ENCODE data around the gene DCDC2C. TPM values are rescaled to one million over a fixed set of nuclear protein-coding genes. Genes with fewer than 3 reads are reported as not detected.

Gene DCDC2C
- total RNA-seq, 1 experiment from 2014 or later = not detected

GRCh38 chr2:3682811-3683210, 20.6 kb upstream of the DCDC2C start:
- Mint-ChIP-seq H3K36me3 (peaks cover 28% of the 10 kb centered on the region), H3K27me3 (ENCODE audit: low read depth) (peaks cover 5% of the 10 kb centered on the region), H3K4me1 (no peaks in the 10 kb centered on the region), H3K4me3 (no peak overlapping the region), H3K9me3 (peaks cover 90% of the 10 kb centered on the region), H3K27ac (no peak overlapping the region)
- no peak for DNase-seq (ENCODE audit: low spot score)
- POLR2A ChIA-PET = no interaction called here
- ATAC-seq = no peak
- TF ChIP-seq, protein P1, sequence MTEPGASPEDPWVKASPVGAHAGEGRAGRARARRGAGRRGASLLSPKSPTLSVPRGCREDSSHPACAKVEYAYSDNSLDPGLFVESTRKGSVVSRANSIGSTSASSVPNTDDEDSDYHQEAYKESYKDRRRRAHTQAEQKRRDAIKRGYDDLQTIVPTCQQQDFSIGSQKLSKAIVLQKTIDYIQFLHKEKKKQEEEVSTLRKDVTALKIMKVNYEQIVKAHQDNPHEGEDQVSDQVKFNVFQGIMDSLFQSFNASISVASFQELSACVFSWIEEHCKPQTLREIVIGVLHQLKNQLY (CRISPR knock-in tag; IDR thresholded peaks at IDR 0.05) = no peak
- TF ChIP-seq GABPB1 (CRISPR knock-in tag; IDR thresholded peaks at IDR 0.05) (no peak), JUN (CRISPR knock-in tag; IDR thresholded peaks at IDR 0.05) (no peak), FOXP1 (CRISPR knock-in tag; IDR thresholded peaks at IDR 0.05; ENCODE audit: borderline replicate concordance) (no peak), ZNF121 (CRISPR knock-in tag; IDR thresholded peaks at IDR 0.05) (no peak), ZNF396 (CRISPR knock-in tag; IDR thresholded peaks at IDR 0.05; ENCODE audit: borderline replicate concordance) (no peak), NR1H2 (CRISPR knock-in tag; IDR thresholded peaks at IDR 0.05) (no peak), SOX15 (CRISPR knock-in tag; IDR thresholded peaks at IDR 0.05) (no peak), CBFB (CRISPR knock-in tag; IDR thresholded peaks at IDR 0.05; ENCODE audit: low read depth) (no peak), TEAD1 (CRISPR knock-in tag; IDR thresholded peaks at IDR 0.05) (no peak), OVOL2 (CRISPR knock-in tag; IDR thresholded peaks at IDR 0.05; ENCODE audit: borderline replicate concordance) (no peak), PRRX2 (CRISPR knock-in tag; IDR thresholded peaks at IDR 0.05) (no peak), ATF3 (CRISPR knock-in tag; conservative IDR thresholded peaks at IDR 0.05) (no peak), NFYB (CRISPR knock-in tag; conservative IDR thresholded peaks at IDR 0.05; ENCODE audit: low read depth) (no peak)
- TF ChIP-seq, protein P2, sequence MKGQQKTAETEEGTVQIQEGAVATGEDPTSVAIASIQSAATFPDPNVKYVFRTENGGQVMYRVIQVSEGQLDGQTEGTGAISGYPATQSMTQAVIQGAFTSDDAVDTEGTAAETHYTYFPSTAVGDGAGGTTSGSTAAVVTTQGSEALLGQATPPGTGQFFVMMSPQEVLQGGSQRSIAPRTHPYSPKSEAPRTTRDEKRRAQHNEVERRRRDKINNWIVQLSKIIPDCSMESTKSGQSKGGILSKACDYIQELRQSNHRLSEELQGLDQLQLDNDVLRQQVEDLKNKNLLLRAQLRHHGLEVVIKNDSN (CRISPR knock-in tag; IDR thresholded peaks at IDR 0.05) = no peak
- CTCF ChIA-PET = interaction anchor here (1.1 kb wide), 1 partner anchor 10 kb away, joined by 4 read pairs; no protein-coding TSS in a partner anchor

GRCh38 chr2:3683748-3684454, 19.5 kb upstream of the DCDC2C start:
- H3K27me3 Mint-ChIP-seq (ENCODE audit: low read depth) = peaks cover 2% of the 10 kb centered on the region
- no peaks in the 10 kb centered on the region for H3K4me1 Mint-ChIP-seq
- CTCF ChIA-PET = no interaction called here
- peaks cover 87% of the 10 kb centered on the region for H3K9me3 Mint-ChIP-seq
- H3K36me3 Mint-ChIP-seq = peaks cover 21% of the 10 kb centered on the region
- no peak overlapping the region for H3K4me3 Mint-ChIP-seq
- POLR2A ChIA-PET = no interaction called here
- H3K27ac Mint-ChIP-seq = no peak overlapping the region
- ATAC-seq = no peak
- DNase-seq (ENCODE audit: low spot score) = no peak
- TF ChIP-seq RORB (CRISPR knock-in tag; IDR thresholded peaks at IDR 0.05) = no peak
- no peak for TF ChIP-seq TEAD4 (CRISPR knock-in tag; IDR thresholded peaks at IDR 0.05)
- no peak for TF ChIP-seq ZNF512 (CRISPR knock-in tag; IDR thresholded peaks at IDR 0.05; ENCODE audit: borderline replicate concordance)
- TF ChIP-seq OVOL2 (CRISPR knock-in tag; IDR thresholded peaks at IDR 0.05; ENCODE audit: borderline replicate concordance) = no peak
- no peak for TF ChIP-seq CREM (CRISPR knock-in tag; IDR thresholded peaks at IDR 0.05)
- TF ChIP-seq, protein P2 (CRISPR knock-in tag; IDR thresholded peaks at IDR 0.05) = no peak
- TF ChIP-seq ATF1 (CRISPR knock-in tag; IDR thresholded peaks at IDR 0.05) = no peak
- TF ChIP-seq MYBL2 (CRISPR knock-in tag; IDR thresholded peaks at IDR 0.05) = no peak
- no peak for TF ChIP-seq ZNF423 (CRISPR knock-in tag; IDR thresholded peaks at IDR 0.05)
- TF ChIP-seq SOX15 (CRISPR knock-in tag; IDR thresholded peaks at IDR 0.05) = no peak
- TF ChIP-seq SMAD3 (CRISPR knock-in tag; IDR thresholded peaks at IDR 0.05; ENCODE audit: borderline replicate concordance) = no peak
- no peak for TF ChIP-seq ZNF232 (CRISPR knock-in tag; IDR thresholded peaks at IDR 0.05)
- TF ChIP-seq ZNF138 (CRISPR knock-in tag; conservative IDR thresholded peaks at IDR 0.05) = no peak
- no peak for TF ChIP-seq KAT7 (CRISPR knock-in tag; IDR thresholded peaks at IDR 0.05; ENCODE audit: borderline replicate concordance)
- no peak for TF ChIP-seq USF2 (CRISPR knock-in tag; IDR thresholded peaks at IDR 0.05)
- TF ChIP-seq IRF2 (CRISPR knock-in tag; IDR thresholded peaks at IDR 0.05; ENCODE audit: borderline replicate concordance, low read depth) = no peak
- no peak for TF ChIP-seq PRDM15 (CRISPR knock-in tag; IDR thresholded peaks at IDR 0.05)

All from WTC11 (cell line).